ENCODE measurements around the gene PNLIPRP3.

Gene PNLIPRP3

GRCh38 chr10:116402858-116403257 lies 24.8 kb upstream of the PNLIPRP3 start:
- no peak overlapping the region for H3K27ac ChIP-seq
- TF ChIP-seq ZFX (IDR thresholded peaks at IDR 0.05; ENCODE audit: borderline replicate concordance): no peak
- TF ChIP-seq CTCF (IDR thresholded peaks at IDR 0.05): no peak

DNA sequence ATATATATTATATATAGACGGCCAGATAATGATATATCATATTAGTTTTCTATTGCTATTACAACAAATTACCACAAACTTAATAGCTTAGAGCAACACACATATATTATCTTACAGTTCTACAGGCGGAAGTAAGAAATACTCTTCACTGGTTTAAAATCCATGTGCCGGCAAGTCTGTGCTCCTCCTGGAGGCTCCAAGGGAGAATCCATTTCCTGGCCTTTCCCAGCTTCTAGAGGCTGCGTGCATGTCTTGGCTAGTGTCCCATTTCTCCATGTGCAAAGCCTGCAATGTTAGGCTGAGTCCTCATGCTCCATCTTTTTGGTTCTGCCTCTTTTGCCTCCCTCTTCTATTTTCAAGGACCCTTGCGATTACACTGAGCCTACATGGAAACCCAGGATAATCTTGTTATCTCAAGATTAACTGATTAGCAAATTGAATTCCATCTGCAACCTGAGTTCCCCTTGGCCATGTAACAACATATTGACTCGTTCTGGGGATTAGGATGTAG lies 23.9 kb upstream of the PNLIPRP3 start:
- no peak overlapping the region for H3K27ac ChIP-seq
- TF ChIP-seq ZFX (IDR thresholded peaks at IDR 0.05; ENCODE audit: borderline replicate concordance) (no peak), CTCF (IDR thresholded peaks at IDR 0.05) (no peak)

GRCh38 chr10:116408719-116409118 lies 18.9 kb upstream of the PNLIPRP3 start:
- no peak overlapping the region for H3K27ac ChIP-seq
- TF ChIP-seq ZFX (IDR thresholded peaks at IDR 0.05; ENCODE audit: borderline replicate concordance): no peak
- TF ChIP-seq CTCF (IDR thresholded peaks at IDR 0.05): no peak

- TF ChIP-seq ZFX (IDR thresholded peaks at IDR 0.05; ENCODE audit: borderline replicate concordance): no peak
- no peak for TF ChIP-seq CTCF (IDR thresholded peaks at IDR 0.05)
- H3K27ac ChIP-seq: no peak overlapping the region
Measured at GRCh38 chr10:116410351-116410750, 17.3 kb upstream of the PNLIPRP3 start.

GRCh38 chr10:116417821-116418220 lies 9.8 kb upstream of the PNLIPRP3 start:
- H3K27ac ChIP-seq: no peak overlapping the region
- TF ChIP-seq CTCF (IDR thresholded peaks at IDR 0.05) (no peak), ZFX (IDR thresholded peaks at IDR 0.05; ENCODE audit: borderline replicate concordance) (no peak)

DNA sequence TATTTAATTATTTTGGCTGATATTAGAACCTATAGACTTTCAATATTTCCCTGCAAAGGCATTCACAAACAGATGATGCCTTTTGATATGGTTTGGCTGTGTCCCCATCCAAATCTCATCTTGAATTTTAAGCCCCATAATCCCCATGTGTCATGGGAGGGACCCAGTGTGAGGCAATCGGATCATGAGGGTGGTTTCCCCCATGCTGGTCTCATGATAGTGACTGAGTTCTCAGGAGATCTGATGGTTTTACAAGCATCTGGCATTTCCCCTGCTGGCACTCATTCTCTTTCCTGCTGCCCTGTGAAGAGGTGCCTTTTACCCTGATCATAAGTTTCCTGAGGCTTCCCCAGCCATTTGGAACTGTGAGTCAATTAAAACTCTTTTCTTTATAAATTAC lies 9.3 kb upstream of the PNLIPRP3 start:
- TF ChIP-seq CTCF (IDR thresholded peaks at IDR 0.05) (no peak), ZFX (IDR thresholded peaks at IDR 0.05; ENCODE audit: borderline replicate concordance) (no peak)
- H3K27ac ChIP-seq: no peak overlapping the region

GRCh38 chr10:116421815-116422214 lies 5.8 kb upstream of the PNLIPRP3 start:
- no peak overlapping the region for H3K27ac ChIP-seq
- TF ChIP-seq ZFX (IDR thresholded peaks at IDR 0.05; ENCODE audit: borderline replicate concordance) (no peak), CTCF (IDR thresholded peaks at IDR 0.05) (no peak)
